Measurements from ENCODE around the gene S100A5. TPM values are rescaled to one million over a fixed set of nuclear protein-coding genes. Genes with fewer than 3 reads are reported as not detected.
"Not testable (repeated sequence)": the region's sequence is repeated elsewhere in the genome, so short reads cannot be mapped to it uniquely, and the experiment has no call there.

Gene S100A5, protein sequence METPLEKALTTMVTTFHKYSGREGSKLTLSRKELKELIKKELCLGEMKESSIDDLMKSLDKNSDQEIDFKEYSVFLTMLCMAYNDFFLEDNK
- 1 to 10 TPM in 1 of 6 experiments, under 1 TPM in 5; 0.40 to 1.2 (median 0.71) TPM for total RNA-seq (2021; fragmentation: NEBNext Ultra II Directional; extraction: Animal tissue kit (Norgen Biotek cat#: 25700))
- long read RNA-seq, result 0 reads

DNA sequence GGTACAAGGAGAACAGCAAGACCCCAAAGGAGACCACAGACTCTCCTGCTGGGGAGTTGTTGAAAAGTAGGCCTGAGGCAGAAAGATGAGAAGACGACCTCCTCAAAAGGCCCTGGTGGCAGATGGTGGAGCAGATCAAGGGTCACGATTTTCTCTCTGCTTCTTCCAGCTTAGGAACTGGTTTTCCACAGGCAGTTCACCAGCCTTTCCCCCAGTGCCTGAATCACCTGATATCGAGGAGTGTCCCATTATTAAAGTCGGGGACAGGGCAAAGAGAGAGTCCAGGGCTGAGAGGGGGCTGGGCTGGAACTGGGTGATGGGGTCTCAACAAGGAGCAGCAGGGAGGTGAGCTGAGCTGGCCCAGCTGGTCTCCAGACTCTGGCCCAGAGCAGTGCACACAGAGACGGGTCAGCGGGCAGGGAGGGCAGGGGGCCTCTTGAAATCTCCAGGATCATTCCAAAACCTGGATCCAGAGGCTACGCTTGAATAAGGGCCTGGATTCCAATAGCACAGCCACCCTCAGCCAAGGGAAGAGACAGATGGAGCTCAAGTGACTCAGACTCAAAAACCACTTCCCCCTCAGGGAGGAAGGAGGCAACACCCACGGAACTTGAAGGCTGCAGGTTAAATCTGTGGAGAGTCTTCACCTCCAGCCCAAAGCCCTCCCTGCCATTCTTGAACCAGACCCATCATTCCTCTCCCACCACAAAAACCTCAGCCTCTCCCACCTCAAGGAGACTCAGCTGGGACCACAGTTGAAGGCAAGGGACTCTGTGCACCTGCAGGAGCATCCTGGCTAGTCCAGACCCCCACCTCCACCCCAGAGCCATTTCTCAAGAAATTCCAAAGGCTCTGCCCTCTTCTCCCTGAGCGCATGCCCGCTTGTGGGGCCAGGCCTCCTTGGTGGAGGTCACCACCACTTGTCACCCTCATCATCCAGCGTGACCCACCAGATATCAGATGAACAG is at the start of gene S100A5:
Gene S100A5, minus strand, starts transcription at position 541 of the 968 bp plus-strand sequence. CDS start 743 bp downstream, outside the sequence.
- Mint-ChIP-seq H3K9me3 (no peaks in the 10 kb centered on the region), H3K36me3 (ENCODE audit: low read depth) (peaks cover 26% of the 10 kb centered on the region; the same call in 1 of the 2 replicates), H3K4me3 (peak within 1 kb of the TSS; percentile 22; the same call in 1 of the 2 replicates), H3K4me1 (ENCODE audit: low read depth) (peaks cover 95% of the 10 kb centered on the region), H3K27me3 (ENCODE audit: insufficient read depth) (peaks cover 4% of the 10 kb centered on the region), H3K27ac (peak within 1 kb of the TSS; percentile 75)
- TF ChIP-seq, protein P1, sequence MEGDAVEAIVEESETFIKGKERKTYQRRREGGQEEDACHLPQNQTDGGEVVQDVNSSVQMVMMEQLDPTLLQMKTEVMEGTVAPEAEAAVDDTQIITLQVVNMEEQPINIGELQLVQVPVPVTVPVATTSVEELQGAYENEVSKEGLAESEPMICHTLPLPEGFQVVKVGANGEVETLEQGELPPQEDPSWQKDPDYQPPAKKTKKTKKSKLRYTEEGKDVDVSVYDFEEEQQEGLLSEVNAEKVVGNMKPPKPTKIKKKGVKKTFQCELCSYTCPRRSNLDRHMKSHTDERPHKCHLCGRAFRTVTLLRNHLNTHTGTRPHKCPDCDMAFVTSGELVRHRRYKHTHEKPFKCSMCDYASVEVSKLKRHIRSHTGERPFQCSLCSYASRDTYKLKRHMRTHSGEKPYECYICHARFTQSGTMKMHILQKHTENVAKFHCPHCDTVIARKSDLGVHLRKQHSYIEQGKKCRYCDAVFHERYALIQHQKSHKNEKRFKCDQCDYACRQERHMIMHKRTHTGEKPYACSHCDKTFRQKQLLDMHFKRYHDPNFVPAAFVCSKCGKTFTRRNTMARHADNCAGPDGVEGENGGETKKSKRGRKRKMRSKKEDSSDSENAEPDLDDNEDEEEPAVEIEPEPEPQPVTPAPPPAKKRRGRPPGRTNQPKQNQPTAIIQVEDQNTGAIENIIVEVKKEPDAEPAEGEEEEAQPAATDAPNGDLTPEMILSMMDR (IDR thresholded peaks at IDR 0.05), result no peak
- peak; percentile 35 for DNase-seq

DNA sequence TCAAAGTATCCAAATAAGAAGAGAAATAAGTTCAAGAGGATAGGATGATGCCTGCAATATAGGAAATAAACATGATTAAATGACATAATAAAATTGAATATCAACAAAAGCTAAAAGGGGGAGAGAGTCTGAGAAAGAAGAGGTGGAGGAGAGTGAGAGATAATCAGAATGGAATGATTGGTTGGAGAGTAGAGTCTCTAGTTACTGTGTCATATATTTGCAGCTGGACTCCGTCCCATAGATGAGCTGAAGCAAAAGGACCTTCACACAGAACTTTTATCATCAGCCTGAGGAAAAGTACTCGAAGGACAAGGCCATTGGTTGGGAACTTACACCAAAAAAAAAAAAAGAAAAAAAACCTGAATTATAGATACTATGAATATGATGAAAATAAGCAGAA is 47.7 kb upstream of the S100A5 start:
- no peak overlapping the region for H3K4me3 Mint-ChIP-seq
- H3K4me1 Mint-ChIP-seq (ENCODE audit: low read depth), result peaks cover 34% of the 10 kb centered on the region
- H3K9me3 Mint-ChIP-seq, result no peaks in the 10 kb centered on the region
- no peak for DNase-seq
- H3K27me3 Mint-ChIP-seq (ENCODE audit: insufficient read depth), result no peaks in the 10 kb centered on the region; the same call in 1 of the 2 replicates
- H3K27ac Mint-ChIP-seq, result peak overlapping the region; percentile 17; the same call in 1 of the 2 replicates
- H3K36me3 Mint-ChIP-seq (ENCODE audit: low read depth), result peaks cover 9% of the 10 kb centered on the region
- TF ChIP-seq, protein P1 (IDR thresholded peaks at IDR 0.05), result no peak

DNA sequence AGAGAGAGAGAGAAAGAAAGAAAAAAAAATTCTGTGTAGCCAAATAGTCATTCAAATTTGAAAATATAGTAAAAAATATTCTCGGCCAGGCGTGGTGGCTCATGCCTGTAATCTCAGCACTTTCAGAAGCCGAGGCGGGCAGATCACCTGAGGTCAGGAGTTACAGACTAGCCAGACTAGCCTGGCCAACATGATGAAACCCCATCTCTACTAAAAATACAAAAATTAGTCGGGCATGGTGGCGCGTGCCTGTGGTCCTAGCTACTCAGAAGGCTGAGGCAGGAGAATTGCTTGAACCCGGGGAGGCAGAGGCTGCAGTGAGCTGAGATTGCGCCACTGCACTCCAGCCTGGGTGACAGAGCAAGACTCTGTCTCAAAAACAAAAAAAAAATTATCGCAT is 47.3 kb upstream of the S100A5 start:
- not testable (repeated sequence) for H3K4me3 Mint-ChIP-seq; H3K27me3 Mint-ChIP-seq (ENCODE audit: insufficient read depth); DNase-seq; H3K36me3 Mint-ChIP-seq (ENCODE audit: low read depth); H3K9me3 Mint-ChIP-seq
- Mint-ChIP-seq H3K4me1 (ENCODE audit: low read depth) (peaks cover 34% of the 10 kb centered on the region), H3K27ac (peak overlapping the region; percentile 17; the same call in 1 of the 2 replicates)

DNA sequence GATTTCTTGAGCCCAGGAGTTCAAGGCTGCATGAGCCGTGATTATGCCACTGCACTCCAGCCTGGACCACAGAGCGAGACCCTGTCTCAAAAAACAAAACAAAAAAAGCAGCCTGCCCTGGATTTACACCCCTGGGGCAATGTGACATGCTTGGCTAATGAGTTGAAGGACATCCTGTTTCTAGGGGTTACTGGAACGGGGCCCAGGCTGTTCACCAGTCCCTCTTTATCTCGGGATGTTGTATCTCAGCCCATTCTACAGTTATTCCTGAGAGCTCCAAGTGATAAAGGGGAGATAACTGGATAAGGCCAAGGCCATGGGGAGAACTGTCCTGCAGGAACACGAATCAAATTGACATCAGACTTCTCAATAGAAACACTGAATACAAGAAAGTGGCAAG is 46.6 kb upstream of the S100A5 start:
- Mint-ChIP-seq H3K27ac (peak overlapping the region; percentile 26; the same call in 1 of the 2 replicates), H3K36me3 (ENCODE audit: low read depth) (peaks cover 9% of the 10 kb centered on the region)
- TF ChIP-seq, protein P1 (IDR thresholded peaks at IDR 0.05), result no peak

DNA sequence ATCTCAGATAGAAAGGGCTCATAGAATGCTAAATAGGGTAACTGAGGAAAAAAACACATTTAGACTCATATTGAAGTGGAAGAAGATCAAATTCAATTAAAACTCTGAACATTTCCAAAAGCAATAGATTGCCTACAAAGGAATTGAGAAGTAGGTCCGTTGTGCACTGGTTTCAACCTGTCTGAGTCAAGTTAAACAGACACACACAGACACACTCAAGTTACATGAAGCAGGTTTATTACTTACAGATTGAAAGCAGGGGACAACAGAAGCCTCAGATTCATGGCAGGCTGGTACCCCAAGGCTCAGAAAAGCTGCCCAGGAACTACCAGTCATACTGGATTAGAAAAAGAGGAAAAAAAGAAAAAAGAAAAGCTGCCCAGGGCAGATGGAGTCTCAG is 45.6 kb upstream of the S100A5 start:
- DNase-seq, result no peak
- H3K9me3 Mint-ChIP-seq, result no peaks in the 10 kb centered on the region
- H3K27me3 Mint-ChIP-seq (ENCODE audit: insufficient read depth), result no peaks in the 10 kb centered on the region
- peaks cover 34% of the 10 kb centered on the region for H3K4me1 Mint-ChIP-seq (ENCODE audit: low read depth)
- TF ChIP-seq, protein P1 (IDR thresholded peaks at IDR 0.05), result no peak
- H3K27ac Mint-ChIP-seq, result no peak overlapping the region
- H3K4me3 Mint-ChIP-seq, result no peak overlapping the region
- H3K36me3 Mint-ChIP-seq (ENCODE audit: low read depth), result peaks cover 9% of the 10 kb centered on the region

More for the DNA sequence above, 46.6 kb upstream of the S100A5 start:
- Mint-ChIP-seq H3K4me1 (ENCODE audit: low read depth) (peaks cover 34% of the 10 kb centered on the region), H3K27me3 (ENCODE audit: insufficient read depth) (no peaks in the 10 kb centered on the region), H3K9me3 (no peaks in the 10 kb centered on the region), H3K4me3 (no peak overlapping the region)
- peak; percentile 30 for DNase-seq
